ENCODE measurements around the gene MS4A6E.

The MS4A6E gene

DNA sequence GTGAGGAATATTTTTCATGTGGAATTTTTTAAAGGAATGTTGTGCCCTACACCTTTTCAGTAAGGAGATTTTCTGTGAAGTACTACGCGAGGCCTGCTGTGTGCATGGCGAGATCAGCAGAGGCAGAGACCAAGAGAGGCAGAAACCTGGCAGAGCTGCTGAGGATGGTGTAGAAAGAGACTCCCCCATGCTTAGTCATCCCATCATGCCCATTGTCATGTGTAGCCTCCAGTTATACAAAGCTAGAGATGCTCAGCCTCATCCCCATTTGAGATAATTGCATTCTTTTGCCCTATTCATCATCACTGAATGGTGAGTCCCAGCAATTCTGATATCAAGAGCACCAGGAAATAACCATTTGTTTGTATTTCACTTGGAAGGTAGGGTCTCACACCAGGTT lies 48.3 kb downstream of the MS4A6E start:
- TF ChIP-seq, protein P1, sequence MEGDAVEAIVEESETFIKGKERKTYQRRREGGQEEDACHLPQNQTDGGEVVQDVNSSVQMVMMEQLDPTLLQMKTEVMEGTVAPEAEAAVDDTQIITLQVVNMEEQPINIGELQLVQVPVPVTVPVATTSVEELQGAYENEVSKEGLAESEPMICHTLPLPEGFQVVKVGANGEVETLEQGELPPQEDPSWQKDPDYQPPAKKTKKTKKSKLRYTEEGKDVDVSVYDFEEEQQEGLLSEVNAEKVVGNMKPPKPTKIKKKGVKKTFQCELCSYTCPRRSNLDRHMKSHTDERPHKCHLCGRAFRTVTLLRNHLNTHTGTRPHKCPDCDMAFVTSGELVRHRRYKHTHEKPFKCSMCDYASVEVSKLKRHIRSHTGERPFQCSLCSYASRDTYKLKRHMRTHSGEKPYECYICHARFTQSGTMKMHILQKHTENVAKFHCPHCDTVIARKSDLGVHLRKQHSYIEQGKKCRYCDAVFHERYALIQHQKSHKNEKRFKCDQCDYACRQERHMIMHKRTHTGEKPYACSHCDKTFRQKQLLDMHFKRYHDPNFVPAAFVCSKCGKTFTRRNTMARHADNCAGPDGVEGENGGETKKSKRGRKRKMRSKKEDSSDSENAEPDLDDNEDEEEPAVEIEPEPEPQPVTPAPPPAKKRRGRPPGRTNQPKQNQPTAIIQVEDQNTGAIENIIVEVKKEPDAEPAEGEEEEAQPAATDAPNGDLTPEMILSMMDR (IDR thresholded peaks at IDR 0.05; ENCODE audit: low read depth, low read length), result no peak

DNA sequence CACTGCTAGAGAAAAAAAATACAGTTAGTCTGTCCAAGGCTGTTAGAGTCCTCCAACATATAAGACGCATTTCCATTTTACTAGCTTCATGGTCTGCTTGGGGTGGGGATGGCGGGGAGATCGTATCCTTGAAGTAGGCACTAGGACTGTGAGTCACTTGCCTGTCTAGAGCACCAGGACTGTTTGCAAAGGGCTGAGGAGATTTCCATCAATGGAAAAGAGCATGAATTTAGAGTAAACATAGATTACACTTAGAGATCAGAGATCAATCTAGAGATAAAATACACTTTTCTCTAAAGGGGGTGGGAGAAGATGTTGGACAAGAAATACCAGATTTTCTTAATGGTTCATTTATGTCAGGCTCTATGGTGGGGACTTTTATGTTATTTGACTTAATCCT lies 49.5 kb downstream of the MS4A6E start:
- TF ChIP-seq, protein P1 (IDR thresholded peaks at IDR 0.05; ENCODE audit: low read depth, low read length), result no peak
- H3K4me3 ChIP-seq (ENCODE audit: low read depth, low read length), result no peak overlapping the region

More for the DNA sequence above, 48.3 kb downstream of the MS4A6E start:
- H3K4me3 ChIP-seq (ENCODE audit: low read depth, low read length), result no peak overlapping the region

DNA sequence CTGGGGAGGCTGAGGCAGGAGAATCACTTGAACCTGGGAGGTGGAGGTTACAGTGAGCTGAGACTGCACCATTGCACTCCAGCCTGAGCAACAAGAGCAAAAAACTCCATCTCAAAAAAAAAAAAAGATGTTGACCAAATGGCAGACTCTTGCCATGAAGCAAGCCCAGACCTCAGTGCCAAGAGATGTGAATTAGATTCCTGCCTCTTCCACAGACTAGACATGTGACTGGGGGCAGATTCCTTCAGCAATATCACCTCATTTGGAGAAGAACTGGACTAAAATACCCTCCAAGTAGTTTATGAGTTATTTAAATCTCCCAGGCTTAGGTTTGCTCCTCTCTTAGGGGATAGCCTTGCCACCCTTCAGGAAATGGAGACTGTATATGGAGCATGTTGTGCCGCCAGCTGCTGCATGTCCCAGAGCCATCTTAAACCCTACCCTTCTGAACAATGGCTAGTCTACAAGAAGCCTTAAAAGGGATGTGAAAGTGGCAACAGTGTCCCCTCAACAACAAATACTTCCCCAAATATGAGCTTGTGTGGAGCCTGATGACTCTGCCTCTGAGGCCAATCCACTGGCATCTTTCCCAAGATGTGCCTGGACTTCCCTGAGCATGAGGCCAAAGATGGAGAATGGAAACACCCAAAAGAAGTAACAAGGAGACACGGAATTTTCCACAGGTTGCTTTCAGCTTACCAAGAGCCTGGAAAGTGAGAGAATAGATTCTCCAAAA lies 50.5 kb downstream of the MS4A6E start:
- TF ChIP-seq, protein P1 (IDR thresholded peaks at IDR 0.05; ENCODE audit: low read depth, low read length), result no peak
- H3K4me3 ChIP-seq (ENCODE audit: low read depth, low read length), result no peak overlapping the region

DNA sequence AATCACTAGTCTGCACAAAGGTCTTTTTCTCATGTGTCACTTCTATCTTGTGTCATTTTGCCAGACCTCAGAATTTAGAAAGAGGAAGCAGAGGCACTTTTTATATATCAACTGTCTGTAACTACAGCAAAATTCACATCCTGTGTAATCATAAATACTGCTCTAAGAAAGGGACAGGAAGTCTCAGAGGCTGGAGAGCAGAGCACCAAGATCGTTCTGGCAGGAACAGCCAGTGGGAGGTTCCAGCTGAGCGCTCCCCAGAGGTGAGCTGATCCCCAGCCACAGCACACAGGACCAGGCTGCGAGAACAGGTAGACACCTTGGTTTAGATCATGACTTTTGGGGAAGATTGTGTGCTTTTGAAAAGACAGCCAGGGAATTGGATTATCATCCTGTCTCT lies 51.3 kb downstream of the MS4A6E start, which contains the start of gene MS4A7:
Gene MS4A7 (plus strand): TSS at position 179 of the 400 bp plus-strand sequence. CDS start 4,610 bp downstream, outside the sequence.
- TF ChIP-seq, protein P1 (IDR thresholded peaks at IDR 0.05; ENCODE audit: low read depth, low read length), result no peak
- no peak within 1 kb of the TSS for H3K4me3 ChIP-seq (ENCODE audit: low read depth, low read length)

DNA sequence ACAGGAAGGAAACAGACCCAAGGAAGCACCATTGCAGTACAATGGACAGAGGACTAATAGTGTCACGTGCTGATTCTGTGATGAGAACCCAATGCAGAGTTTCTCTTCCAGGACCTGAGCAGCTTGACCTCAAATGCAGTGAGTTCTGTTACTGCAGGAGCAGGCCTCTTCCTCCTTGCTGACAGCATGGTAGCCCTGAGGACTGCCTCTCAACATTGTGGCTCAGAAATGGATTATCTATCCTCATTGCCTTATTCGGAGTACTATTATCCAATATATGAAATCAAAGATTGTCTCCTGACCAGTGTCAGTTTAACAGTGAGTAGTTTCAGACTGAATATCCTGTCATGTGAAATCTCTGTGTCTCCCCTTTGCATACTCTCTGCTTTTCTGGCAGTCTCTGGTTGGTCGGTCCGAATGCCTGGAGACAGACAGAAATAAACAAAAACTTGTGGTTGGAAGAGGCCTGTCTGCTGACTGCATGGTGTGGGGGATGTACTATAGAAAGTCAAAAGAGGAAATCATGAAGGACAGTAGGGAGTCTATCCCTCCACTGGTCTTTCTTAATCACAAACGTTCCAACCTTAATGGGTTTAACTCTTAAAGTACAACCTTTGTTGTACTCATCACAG lies 62.3 kb downstream of the MS4A6E start:
- TF ChIP-seq, protein P1 (IDR thresholded peaks at IDR 0.05; ENCODE audit: low read depth, low read length), result no peak
- no peak overlapping the region for H3K4me3 ChIP-seq (ENCODE audit: low read depth, low read length)

DNA sequence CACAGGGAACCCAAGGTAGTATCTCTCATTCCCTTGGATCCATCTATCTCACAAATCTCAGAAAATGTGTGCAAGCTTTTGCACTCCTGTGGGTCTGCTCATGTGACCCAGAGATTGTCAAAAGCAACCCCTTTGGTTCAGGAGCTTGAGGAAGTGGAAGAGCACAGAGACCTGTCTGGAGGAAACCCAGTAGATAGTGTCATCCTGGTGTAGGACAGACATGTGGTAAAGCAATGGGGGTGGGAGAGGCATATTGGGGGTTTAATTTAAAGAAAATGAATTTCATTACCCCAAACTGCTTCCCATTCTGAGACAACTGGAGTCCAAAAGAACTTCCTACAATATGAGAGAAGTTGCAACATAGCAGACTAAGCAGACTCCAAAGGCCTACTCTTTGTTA lies 63.4 kb downstream of the MS4A6E start:
- no peak overlapping the region for H3K4me3 ChIP-seq (ENCODE audit: low read depth, low read length)
- TF ChIP-seq, protein P1 (IDR thresholded peaks at IDR 0.05; ENCODE audit: low read depth, low read length), result no peak
